Fibroblast of skin of right biceps (primary cell): ENCODE data around the gene UBB.

ENCODE experiments used
- DNase-seq: peaks from one replicate; pipeline ENCODE4 v3.0.0-alpha.2; 2013

The UBB gene

GRCh38 chr17:16419074-16419928 is 38.4 kb downstream of the UBB start:
- DNase-seq, result peak; percentile 92

- peak; percentile 89 for DNase-seq
These were observed 39.0 kb downstream of the UBB start for GRCh38 chr17:16419929-16420271.

- DNase-seq, result no peak
These were observed 41.5 kb downstream of the UBB start for GRCh38 chr17:16422416-16422815.

- DNase-seq, result no peak
These were observed 42.5 kb downstream of the UBB start for GRCh38 chr17:16423226-16423872.

GRCh38 chr17:16425202-16425601 is 44.3 kb downstream of the UBB start:
- no peak for DNase-seq

- no peak for DNase-seq
These were observed 45.1 kb downstream of the UBB start for GRCh38 chr17:16425698-16426659.

- no peak for DNase-seq
These were observed 46.1 kb downstream of the UBB start for GRCh38 chr17:16427020-16427419.

GRCh38 chr17:16428098-16428882 is 47.4 kb downstream of the UBB start:
- peak; percentile 73 for DNase-seq

GRCh38 chr17:16429083-16429482 is 48.2 kb downstream of the UBB start:
- no peak for DNase-seq

- DNase-seq, result no peak
These were observed 49.8 kb downstream of the UBB start for GRCh38 chr17:16430650-16431049.

- DNase-seq, result no peak
These were observed 51.1 kb downstream of the UBB start for GRCh38 chr17:16432017-16432416.
